Measurements from ENCODE around the gene CADPS. TPM values are rescaled to one million over a fixed set of nuclear protein-coding genes. Genes with fewer than 3 reads are reported as not detected.

The CADPS gene
- polyA plus RNA-seq, 1 of the 3 experiments (the other 2 are of a cell fraction), result 5.8 TPM

GRCh38 chr3:62817678-62818077, 57.5 kb downstream of the CADPS start:
- Histone ChIP-seq H3K4me2 (no peak overlapping the region), H3F3A (replicated peaks; ENCODE audit: insufficient read depth) (no peaks in the 10 kb centered on the region), H2AFZ (ENCODE audit: low read depth) (no peak overlapping the region), H3K9me3 (no peaks in the 10 kb centered on the region), H3K4me3 (ENCODE audit: low read depth in 2 of 2, low read length in 1 of 2) (no peak overlapping the region), H3K4me1 (ENCODE audit: control insufficient read depth in 1 of 2, insufficient read depth in 2 of 2, low read depth in 1 of 2, low read length in 1 of 2) (peaks cover 0 to 8% of the 10 kb centered on the region in 2 experiments; a peak in 1 of 4 replicates), H3K9ac (no peak overlapping the region), H4K20me1 (ENCODE audit: insufficient read depth) (no peaks in the 10 kb centered on the region), H3K9me2 (no peaks in the 10 kb centered on the region), H3K36me3 (replicated peaks in 1 of 2; ENCODE audit: control insufficient read depth in 1 of 2, insufficient read depth in 2 of 2, low read length in 1 of 2) (no peaks in the 10 kb centered on the region), H3K27ac (ENCODE audit: low read depth in 2 of 2, low read length in 1 of 2) (no peak overlapping the region), H3K79me2 (ENCODE audit: insufficient read depth) (no peaks in the 10 kb centered on the region), H3K27me3 (ENCODE audit: insufficient read depth) (no peaks in the 10 kb centered on the region)
- ChIA-PET CTCF (interaction anchor here (1.4 kb wide), 1 partner anchor 16 kb away, joined by 3 read pairs; no protein-coding TSS in a partner anchor), POLR2A (no interaction called here)
- TF ChIP-seq ZBTB33 (IDR thresholded peaks at IDR 0.05; ENCODE audit: borderline replicate concordance, low read depth), result no peak
- no peak for TF ChIP-seq REST (IDR thresholded peaks at IDR 0.05; ENCODE audit: low read depth, low read length)
- no peak for TF ChIP-seq GATA2 (CRISPR knock-in tag; IDR thresholded peaks at IDR 0.05)
- TF ChIP-seq TAF1 (IDR thresholded peaks at IDR 0.05; ENCODE audit: borderline replicate concordance, low read depth, low read length), result no peak
- TF ChIP-seq ELF1 (IDR thresholded peaks at IDR 0.05), result no peak
- no peak for TF ChIP-seq RFX5 (IDR thresholded peaks at IDR 0.05; ENCODE audit: low read length)
- TF ChIP-seq YY1 (IDR thresholded peaks at IDR 0.05; ENCODE audit: low read depth), result no peak
- no peak for TF ChIP-seq CTCF (IDR thresholded peaks at IDR 0.05)
- TF ChIP-seq JUND (IDR thresholded peaks at IDR 0.05), result no peak
- TF ChIP-seq RAD21 (IDR thresholded peaks at IDR 0.05; ENCODE audit: low read length), result no peak
- TF ChIP-seq EZH2phosphoT487 (IDR thresholded peaks at IDR 0.05; ENCODE audit: borderline replicate concordance, low read depth), result no peak
- no peak for TF ChIP-seq FOXM1 (IDR thresholded peaks at IDR 0.05; ENCODE audit: low read depth)
- TF ChIP-seq IRF3 (IDR thresholded peaks at IDR 0.05; ENCODE audit: low read depth, low read length), result no peak
- whole genome bisulfite sequencing (ENCODE audit: low lambda C conversion rate), result 71% methylated on average over 2 of the region's 2 CpGs
- no peak for DNase-seq

Data from SK-N-SH (cell line).